IPS-NIHi11 (cell line): ENCODE measurements around the gene DAPK1.

Experiments used
- DNase-seq: peaks from one replicate; pipeline ENCODE4 v3.0.0; 2012; ENCODE audit warnings: mixed read lengths, low spot score

Gene DAPK1

DNA sequence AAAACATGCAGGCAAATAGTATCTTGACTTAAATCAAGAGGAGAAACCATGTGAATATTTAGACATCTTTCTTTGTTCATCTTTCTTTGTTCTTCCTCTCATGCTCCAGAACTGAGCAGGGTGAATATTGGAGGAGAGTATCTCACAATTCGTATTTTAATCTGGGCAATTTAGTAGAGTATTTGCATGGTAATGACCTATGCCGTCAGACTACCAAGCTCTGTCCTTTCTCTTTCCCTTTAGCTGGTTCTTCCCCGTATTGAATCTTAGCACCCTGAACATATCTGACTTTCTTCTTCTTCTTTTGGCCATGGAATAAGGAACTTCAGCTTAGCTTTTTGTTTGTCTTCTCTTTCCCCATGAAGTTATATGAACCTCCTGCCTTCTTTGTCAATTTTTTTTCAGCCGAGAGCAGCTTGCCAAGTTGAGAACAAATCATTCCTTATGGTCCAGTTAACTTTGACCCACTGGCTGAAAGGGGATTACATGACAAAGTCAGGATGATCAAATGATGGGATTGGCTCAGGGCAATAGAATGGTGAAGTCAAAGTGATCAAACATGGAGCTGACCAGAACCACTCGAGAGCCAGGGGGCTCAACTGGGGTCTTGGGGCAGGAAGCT is 95.8 kb downstream of the DAPK1 start:
- DNase-seq, result no peak

DNA sequence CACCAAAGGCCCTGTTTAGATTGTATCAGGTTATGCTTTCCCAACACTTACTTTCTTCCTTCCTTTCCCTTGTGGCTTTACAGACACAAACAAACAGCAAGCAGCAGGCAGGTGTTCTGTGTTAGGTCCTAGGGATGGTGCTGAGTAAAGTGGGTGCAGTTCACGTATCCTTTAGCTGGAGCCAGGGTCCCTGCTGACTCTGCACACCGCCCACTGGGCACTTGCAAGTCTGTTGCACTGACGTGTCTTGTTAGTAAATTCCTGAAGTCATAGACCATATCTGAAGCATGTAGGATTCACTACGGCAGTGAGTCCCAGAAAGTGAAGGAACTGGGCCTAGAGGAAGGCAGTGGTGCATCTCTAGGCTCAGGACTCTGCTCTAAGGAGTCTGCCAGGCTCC is 96.5 kb downstream of the DAPK1 start:
- DNase-seq, result no peak

- no peak for DNase-seq
Observed at GRCh38 chr9:87594662-87595061, 97.0 kb downstream of the DAPK1 start.

- no peak for DNase-seq
Observed at GRCh38 chr9:87595610-87596009, 97.9 kb downstream of the DAPK1 start.

DNA sequence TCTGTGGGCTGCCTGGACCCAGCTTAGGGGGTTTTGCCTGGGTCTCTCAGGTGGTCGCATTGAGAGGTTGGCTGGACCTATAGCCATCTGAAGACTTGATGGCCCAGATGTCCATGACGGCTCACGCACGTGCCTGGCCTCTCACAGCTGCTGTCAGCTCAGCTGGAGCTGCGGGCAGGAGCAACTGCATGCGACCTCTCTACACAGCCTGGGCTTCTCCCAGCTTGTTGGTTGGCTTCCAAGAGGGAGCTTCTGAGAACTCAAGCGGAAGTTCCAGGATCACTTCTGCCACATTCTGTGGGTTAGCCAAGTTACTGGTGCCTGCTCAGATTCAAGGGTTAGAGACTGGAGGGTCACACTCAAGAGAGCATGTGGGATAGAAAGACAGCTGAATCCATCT is 99.2 kb downstream of the DAPK1 start:
- no peak for DNase-seq

DNA sequence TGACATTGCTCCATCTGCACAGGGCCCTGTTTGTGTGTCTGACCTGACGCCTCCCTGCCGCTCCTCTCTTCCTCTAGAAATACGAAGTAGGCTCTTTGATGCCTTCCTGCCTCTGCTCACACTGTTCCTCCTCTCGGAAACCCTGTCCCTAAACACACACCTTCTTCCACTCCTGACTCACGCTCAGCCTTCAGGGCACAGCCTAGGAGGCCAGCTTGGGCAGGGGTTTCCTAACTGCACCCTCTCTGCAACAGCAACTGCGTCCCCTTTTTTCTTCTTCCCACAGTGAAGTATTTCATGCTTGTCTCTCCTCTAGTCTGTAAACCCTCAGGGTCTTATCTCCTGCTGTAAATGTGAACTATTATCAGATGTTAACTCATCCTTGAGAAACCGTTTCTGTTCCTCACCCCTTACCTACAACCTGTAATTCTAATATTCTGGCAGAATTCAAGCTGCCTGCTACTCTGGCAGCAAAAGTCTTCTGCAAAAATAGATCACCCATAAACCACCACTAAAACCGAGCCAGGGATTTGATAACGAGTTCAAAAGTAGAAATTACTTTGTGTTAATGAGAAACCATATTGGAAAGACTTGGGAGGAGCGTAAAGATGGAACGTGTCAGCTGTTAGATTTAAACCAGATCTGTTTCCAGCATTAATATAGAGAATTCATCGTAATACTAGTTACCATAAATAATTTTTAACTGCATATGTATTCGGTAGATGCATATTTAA is 100.2 kb downstream of the DAPK1 start:
- DNase-seq, result no peak

- no peak for DNase-seq
Observed at GRCh38 chr9:87599901-87600610, 102.4 kb downstream of the DAPK1 start.

DNA sequence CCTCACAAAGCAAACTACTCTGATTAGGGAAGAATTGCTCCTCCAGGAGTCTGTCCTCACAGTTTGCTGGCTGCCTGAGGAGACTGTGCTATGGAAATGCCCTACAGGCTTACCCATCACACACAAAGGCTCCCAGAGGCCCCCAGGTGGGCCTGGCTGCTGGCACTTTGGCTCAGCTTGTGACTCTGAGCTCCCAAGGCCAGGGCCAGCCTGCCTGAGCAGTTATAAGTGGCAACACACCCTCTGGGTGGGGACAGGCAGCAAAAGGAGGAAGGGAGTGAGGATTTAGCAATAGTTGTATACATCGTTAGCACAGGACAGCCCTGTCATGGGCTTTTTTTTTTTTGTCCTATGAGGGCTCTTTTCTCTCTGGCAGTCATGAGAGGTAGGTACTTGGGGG is 103.5 kb downstream of the DAPK1 start:
- DNase-seq, result peak; percentile 15

DNA sequence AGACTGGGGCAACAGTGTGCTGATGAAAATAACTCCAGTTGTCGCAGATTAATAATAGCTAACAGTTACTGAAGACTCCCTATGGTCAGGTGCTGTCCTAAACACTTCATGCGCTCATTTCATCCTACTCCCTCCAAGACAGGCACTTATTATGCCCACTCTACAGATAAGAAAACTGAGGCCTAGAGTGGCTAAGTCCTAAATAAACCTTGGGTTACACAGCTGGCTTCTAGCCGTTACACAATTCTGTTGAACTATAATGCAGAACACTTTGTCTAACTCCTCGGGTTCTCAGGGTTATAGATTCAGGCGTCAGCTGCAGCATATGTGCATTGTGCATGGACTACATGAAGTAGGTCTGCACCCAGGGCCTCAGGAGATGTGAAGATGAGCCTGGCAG is 103.9 kb downstream of the DAPK1 start:
- no peak for DNase-seq

- DNase-seq, result no peak
Observed at GRCh38 chr9:87602933-87603643, 105.4 kb downstream of the DAPK1 start.

- DNase-seq, result no peak
Observed at GRCh38 chr9:87603854-87604490, 106.3 kb downstream of the DAPK1 start.

DNA sequence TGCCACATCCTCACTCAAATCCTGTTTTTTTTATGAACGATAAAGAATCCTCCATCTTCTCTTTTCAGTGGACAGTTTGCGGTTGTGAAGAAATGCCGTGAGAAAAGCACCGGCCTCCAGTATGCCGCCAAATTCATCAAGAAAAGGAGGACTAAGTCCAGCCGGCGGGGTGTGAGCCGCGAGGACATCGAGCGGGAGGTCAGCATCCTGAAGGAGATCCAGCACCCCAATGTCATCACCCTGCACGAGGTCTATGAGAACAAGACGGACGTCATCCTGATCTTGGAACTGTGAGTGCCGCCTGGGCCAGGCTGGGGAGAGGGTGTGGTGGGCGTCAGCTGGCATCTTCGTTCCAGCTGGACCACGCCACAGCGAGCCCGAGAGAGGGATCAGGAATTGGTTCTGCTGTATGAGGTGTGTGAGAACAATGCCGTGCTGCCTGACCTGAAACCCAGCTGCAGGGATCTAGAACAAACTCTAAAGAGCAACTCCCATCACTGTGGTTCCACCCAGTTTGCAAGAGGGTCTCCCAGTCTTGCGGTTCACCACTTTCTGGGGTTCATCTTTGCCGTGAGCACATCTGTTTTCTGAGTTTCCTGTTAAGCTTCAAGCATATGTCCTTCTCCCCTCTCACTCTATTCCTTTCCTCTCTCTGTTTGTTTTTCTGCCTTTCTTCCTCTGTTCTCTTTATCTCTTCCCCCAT is 107.4 kb downstream of the DAPK1 start:
- no peak for DNase-seq

GRCh38 chr9:87605676-87606075 is 108.0 kb downstream of the DAPK1 start:
- no peak for DNase-seq

DNA sequence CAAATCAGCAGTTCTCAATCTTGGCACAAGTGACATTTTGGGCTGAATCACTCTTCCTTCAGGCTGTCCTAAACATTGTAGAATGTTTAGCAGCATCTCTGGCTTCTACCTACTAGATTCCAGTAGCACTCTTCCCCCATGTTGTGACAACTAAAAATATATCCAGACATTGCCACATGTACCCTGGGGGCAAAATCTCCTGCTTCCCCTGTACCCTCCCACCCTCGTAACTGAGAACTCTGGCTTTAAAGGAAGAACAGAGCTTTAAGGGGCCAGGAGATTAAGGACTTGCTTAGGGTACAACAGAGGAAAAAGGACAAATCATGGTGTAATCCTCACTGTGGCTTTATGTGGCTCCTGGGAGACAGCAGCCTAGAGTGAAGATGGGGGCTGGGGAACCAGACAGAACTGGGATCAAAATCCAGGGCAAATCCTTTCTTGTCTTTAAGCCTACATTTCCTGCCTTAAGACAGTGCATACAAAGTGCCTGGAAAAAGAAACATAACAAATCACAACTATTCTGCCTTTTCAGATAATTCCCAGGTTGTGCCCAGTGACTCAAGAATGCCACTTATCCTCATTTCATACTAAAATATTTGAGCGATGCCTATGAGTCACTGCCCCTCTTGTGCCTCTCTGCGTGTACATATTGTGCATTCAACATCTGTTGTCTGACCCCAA is 109.3 kb downstream of the DAPK1 start:
- no peak for DNase-seq

GRCh38 chr9:87607859-87608258 is 110.2 kb downstream of the DAPK1 start:
- no peak for DNase-seq

DNA sequence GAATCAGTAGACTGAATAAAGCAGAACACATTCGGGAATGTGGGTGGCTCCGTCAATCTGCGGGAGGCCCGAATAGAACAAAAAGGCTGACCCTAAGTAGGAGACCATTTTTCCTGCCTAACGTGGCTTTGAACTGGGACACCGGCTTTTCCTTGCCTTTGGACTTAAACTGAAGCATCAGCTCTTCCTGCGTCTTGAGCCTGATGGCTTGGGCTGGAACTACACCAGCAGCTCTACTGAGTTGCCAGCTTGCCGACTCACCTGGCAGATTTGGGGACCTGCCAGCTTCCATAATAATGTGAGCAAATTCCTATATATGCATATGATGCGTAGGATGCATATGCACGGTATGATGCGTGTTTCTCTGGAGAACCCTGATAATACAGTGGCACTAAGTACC is 111.3 kb downstream of the DAPK1 start:
- DNase-seq, result no peak

- DNase-seq, result no peak
Observed at GRCh38 chr9:87609486-87609885, 111.8 kb downstream of the DAPK1 start.

DNA sequence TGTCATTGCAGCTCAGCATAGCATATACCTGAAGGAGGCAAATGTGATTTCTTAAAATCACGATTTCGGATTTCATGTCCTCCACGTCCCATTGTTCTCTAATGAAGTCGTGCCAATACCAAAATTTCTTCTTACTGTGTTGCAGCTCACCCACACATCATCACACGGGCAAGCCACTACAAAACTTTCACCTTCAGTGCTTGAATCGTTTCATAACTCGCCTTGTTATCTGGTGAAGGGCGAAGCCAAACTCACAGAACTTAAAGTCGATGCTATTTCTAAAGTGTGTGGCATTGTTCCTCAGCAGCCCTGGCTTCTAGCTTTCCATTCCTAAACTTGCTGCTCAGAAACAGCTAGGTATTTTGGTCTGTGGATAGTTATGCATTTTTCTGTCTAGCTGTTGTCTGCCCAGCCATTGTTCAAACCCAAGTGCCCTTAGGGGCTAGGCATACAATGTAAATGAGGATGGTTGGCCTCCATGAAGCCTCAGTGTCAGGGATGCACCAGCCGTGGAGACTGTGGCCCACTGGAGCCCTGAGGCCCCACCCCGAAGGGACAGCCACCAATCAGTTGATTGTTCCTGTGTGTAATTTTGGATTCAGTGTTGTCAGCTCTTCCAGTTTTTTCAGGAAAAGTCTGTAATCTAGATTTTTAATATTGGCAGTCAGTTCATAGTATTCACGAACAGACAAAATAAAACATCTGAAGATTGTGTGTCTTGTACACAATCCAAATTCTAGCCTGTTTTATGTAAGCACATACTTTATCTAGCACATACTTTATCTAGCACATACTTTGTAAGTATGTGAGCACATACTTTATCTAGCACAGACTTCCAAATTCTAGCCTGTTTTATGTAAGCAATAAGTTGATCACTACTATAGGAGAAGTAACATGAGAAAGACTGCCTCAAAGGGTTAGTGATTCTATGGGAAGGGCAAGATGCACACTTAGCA is 112.8 kb downstream of the DAPK1 start:
- no peak for DNase-seq

GRCh38 chr9:87611776-87612175 is 114.1 kb downstream of the DAPK1 start:
- DNase-seq, result no peak

- no peak for DNase-seq
Observed at GRCh38 chr9:87612536-87612935, 114.9 kb downstream of the DAPK1 start.
